Activated CD4-positive, alpha-beta T cell treated with anti-CD3 and anti-CD28 coated beads, Interleukin-2, Interleukin-4, amounts not matched to agents 100 ng/mL and 50 ng/mL, durations not matched to agents 16 hours and 8 hours (primary cell): ENCODE measurements around the gene RTP1.
A peak's percentile ranks its signal among the peaks of the same experiment; 100 is the strongest.

ENCODE experiments used
- DNase-seq: peaks from one replicate; pipeline ENCODE4 v3.0.0-alpha.2; 2020; ENCODE audit warnings: low spot score

RTP1 gene

GRCh38 chr3:187242435-187242834 lies 45.1 kb downstream of the RTP1 start:
- DNase-seq: no peak

- no peak for DNase-seq
Observed at GRCh38 chr3:187242900-187243299, 45.6 kb downstream of the RTP1 start.

GRCh38 chr3:187243933-187244524 lies 46.7 kb downstream of the RTP1 start:
- DNase-seq: no peak

GRCh38 chr3:187247398-187247797 lies 50.1 kb downstream of the RTP1 start:
- DNase-seq: peak; percentile 31
